K562 (cell line): ENCODE data around the gene TMEM150C.

Source experiments
- BRF2 ChIP-seq: IDR thresholded peaks from 3 replicates; pipeline ENCODE4 v1.6.1; 2011; ENCODE audit warnings: borderline replicate concordance, mild to moderate bottlenecking; ENCODE audit not compliant: insufficient read length, insufficient read depth
- CC2D1A ChIP-seq: fragments of 450-650 bp; IDR thresholded peaks from 2 replicates; pipeline ENCODE4 v1.6.1; 2017; ENCODE audit warnings: mild to moderate bottlenecking
- CCNT2 ChIP-seq: IDR thresholded peaks from 2 replicates; pipeline ENCODE4 v1.6.1; 2011; ENCODE audit warnings: borderline replicate concordance, low read depth, mild to moderate bottlenecking, moderate library complexity, mixed read lengths, low read length; ENCODE audit not compliant: insufficient read length; ENCODE audit errors: extremely low read depth
- FOXA1 ChIP-seq: fragments of 450-650 bp; IDR thresholded peaks from 2 replicates; pipeline ENCODE4 v1.6.1; 2016; ENCODE audit warnings: mild to moderate bottlenecking, borderline replicate concordance
- HDAC3 ChIP-seq: fragments of 450-650 bp; IDR thresholded peaks from 2 replicates; pipeline ENCODE4 v1.6.1; 2018; ENCODE audit warnings: borderline replicate concordance, mild to moderate bottlenecking, moderate library complexity; ENCODE audit not compliant: partially characterized antibody
- POLR2AphosphoS5 ChIP-seq: IDR thresholded peaks from 2 replicates; pipeline ENCODE4 v1.6.1; 2011; ENCODE audit warnings: mild to moderate bottlenecking, low read depth, low read length, moderate library complexity; ENCODE audit not compliant: control insufficient read depth, insufficient read depth
- SAP30 ChIP-seq: fragments of 200-600 bp; sonication (generic); IDR thresholded peaks from 2 replicates; pipeline ENCODE4 v1.6.1; 2012; ENCODE audit warnings: borderline replicate concordance, low read depth, mild to moderate bottlenecking, moderate library complexity, low read length, control low read depth, inconsistent platforms; ENCODE audit not compliant: insufficient read depth, poor library complexity, severe bottlenecking
- SMARCA5 ChIP-seq: fragments of 450-650 bp; IDR thresholded peaks from 2 replicates; pipeline ENCODE4 v1.6.1; 2016
- SP1 ChIP-seq: sonication (generic); formaldehyde crosslinking; IDR thresholded peaks from 2 replicates; pipeline ENCODE4 v1.8.1; 2022; ENCODE audit warnings: mild to moderate bottlenecking, missing genetic modification reagents
- TSC22D4 ChIP-seq: fragments of 450-650 bp; IDR thresholded peaks from 2 replicates; pipeline ENCODE4 v1.6.1; 2016; ENCODE audit warnings: missing genetic modification characterization, missing biosample characterization, control low read depth
- ZBTB40 ChIP-seq, 2 experiments: fragments of 450-650 bp in 1 of 2; sonication (generic) in 1 of 2; formaldehyde crosslinking in 1 of 2; IDR thresholded peaks; 2 replicates each; pipeline versions ENCODE4 v1.7.1 to v1.9.0; 2016 to 2022; ENCODE audit warnings: inconsistent platforms in 1 of 2, mild to moderate bottlenecking in 1 of 2, missing genetic modification reagents in 1 of 2
- ZNF124 ChIP-seq: sonication (generic); formaldehyde crosslinking; IDR thresholded peaks from 2 replicates; pipeline ENCODE4 v1.8.1; 2022; ENCODE audit warnings: missing genetic modification reagents
- ZNF639 ChIP-seq, 2 experiments: fragments of 200-800 bp in 1 of 2; sonication (Bioruptor generic) in 1 of 2; sonication (generic) in 1 of 2; formaldehyde crosslinking in 1 of 2; IDR thresholded peaks in 1 of 2; conservative IDR thresholded peaks in 1 of 2; 2 replicates each; pipeline versions ENCODE4 v1.5.0 to v1.6.1; 2016 to 2020; ENCODE audit warnings: missing compliant biosample characterization in 1 of 2, missing genetic modification characterization in 1 of 2, missing genetic modification reagents in 1 of 2
- TF ChIP-seq, protein P1 (sequence below), 2 experiments: fragments of 450-650 bp in 1 of 2; IDR thresholded peaks; 2 replicates each; pipeline ENCODE4 v1.6.1; 2011 to 2017; ENCODE audit warnings: low read depth in 2 of 2, antibody characterized with exemption in 1 of 2, borderline replicate concordance in 1 of 2, low read length in 1 of 2, mild to moderate bottlenecking in 1 of 2, mixed read lengths in 1 of 2; ENCODE audit not compliant: control insufficient read depth in 1 of 2

- no peak for TF ChIP-seq TSC22D4 (tag)
- no peak for TF ChIP-seq FOXA1
- no peak for TF ChIP-seq BRF2
- no peak for TF ChIP-seq ZBTB40 (IDR thresholded peaks at IDR 0.05)
- no peak for TF ChIP-seq ZBTB40 (CRISPR knock-in tag; IDR thresholded peaks at IDR 0.05)
- no peak for TF ChIP-seq SP1 (CRISPR knock-in tag)
- TF ChIP-seq SAP30: no peak
- TF ChIP-seq CCNT2: no peak
- TF ChIP-seq CC2D1A: no peak
- no peak for TF ChIP-seq HDAC3
- TF ChIP-seq SMARCA5: no peak
- TF ChIP-seq, protein P1, sequence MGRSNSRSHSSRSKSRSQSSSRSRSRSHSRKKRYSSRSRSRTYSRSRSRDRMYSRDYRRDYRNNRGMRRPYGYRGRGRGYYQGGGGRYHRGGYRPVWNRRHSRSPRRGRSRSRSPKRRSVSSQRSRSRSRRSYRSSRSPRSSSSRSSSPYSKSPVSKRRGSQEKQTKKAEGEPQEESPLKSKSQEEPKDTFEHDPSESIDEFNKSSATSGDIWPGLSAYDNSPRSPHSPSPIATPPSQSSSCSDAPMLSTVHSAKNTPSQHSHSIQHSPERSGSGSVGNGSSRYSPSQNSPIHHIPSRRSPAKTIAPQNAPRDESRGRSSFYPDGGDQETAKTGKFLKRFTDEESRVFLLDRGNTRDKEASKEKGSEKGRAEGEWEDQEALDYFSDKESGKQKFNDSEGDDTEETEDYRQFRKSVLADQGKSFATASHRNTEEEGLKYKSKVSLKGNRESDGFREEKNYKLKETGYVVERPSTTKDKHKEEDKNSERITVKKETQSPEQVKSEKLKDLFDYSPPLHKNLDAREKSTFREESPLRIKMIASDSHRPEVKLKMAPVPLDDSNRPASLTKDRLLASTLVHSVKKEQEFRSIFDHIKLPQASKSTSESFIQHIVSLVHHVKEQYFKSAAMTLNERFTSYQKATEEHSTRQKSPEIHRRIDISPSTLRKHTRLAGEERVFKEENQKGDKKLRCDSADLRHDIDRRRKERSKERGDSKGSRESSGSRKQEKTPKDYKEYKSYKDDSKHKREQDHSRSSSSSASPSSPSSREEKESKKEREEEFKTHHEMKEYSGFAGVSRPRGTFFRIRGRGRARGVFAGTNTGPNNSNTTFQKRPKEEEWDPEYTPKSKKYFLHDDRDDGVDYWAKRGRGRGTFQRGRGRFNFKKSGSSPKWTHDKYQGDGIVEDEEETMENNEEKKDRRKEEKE (IDR thresholded peaks at IDR 0.05; ENCODE audit: borderline replicate concordance in 1 of 2, control insufficient read depth in 1 of 2, low read depth in 2 of 2, low read length in 1 of 2): no peak
- TF ChIP-seq ZNF639 (CRISPR knock-in tag; conservative IDR thresholded peaks at IDR 0.05 in 1 of 2, IDR thresholded peaks at IDR 0.05 in 1 of 2): no peak
- no peak for TF ChIP-seq ZNF124 (CRISPR knock-in tag)
- TF ChIP-seq POLR2AphosphoS5: no peak
Observed at GRCh38 chr4:82491251-82491960, 70.4 kb downstream of the TMEM150C start.
